Lower lobe of right lung (tissue), 2 donors: ENCODE data around the gene BCKDK. TPM values are rescaled to one million over a fixed set of nuclear protein-coding genes. Genes with fewer than 3 reads are reported as not detected.

Experiments used
- ATAC-seq, 2 donors: fragments of 200-7000 bp; cut with Tn5 transposase; one replicate each; pipeline ENCODE4 v1.9.1; 2020 to 2022; ENCODE audit warnings: mild to moderate bottlenecking in 2 of 2, moderate library complexity in 2 of 2
- DNase-seq: peaks from one replicate; pipeline ENCODE4 v3.0.0-alpha.2; 2020
- H3K27ac ChIP-seq: fragments of 200-600 bp; one replicate; pipeline ENCODE4 v1.8.0; 2022
- H3K27me3 ChIP-seq: fragments of 200-600 bp; one replicate; pipeline ENCODE4 v1.8.0; 2022; ENCODE audit warnings: low read depth
- H3K36me3 ChIP-seq: fragments of 200-600 bp; one replicate; pipeline ENCODE4 v1.8.0; 2022; ENCODE audit warnings: mild to moderate bottlenecking
- H3K4me1 ChIP-seq: fragments of 200-600 bp; one replicate; pipeline ENCODE4 v1.8.0; 2022
- H3K4me3 ChIP-seq: fragments of 200-600 bp; one replicate; pipeline ENCODE4 v1.8.0; 2022; ENCODE audit warnings: mild to moderate bottlenecking
- H3K9me3 ChIP-seq: fragments of 200-600 bp; one replicate; pipeline ENCODE4 v1.8.0; 2022
- intact Hi-C: fragments of 100-400 bp; cut with DNase I; formaldehyde crosslinking; loops from one replicate; pipeline ENCODE4 v1.11.0; 2022
- total RNA-seq: library from RNA; stranded (reverse); fragmentation: NEBNext Ultra II Directional; extraction: Animal tissue kit (Norgen Biotek cat#: 25700); gene quantifications from one replicate; pipeline ENCODE4 v1.2.1, GENCODE V29; 2021
- TF ChIP-seq, protein P1 (sequence below): fragments of 200-600 bp; IDR thresholded peaks from one replicate; pipeline ENCODE4 v1.8.0; 2022; ENCODE audit warnings: antibody characterized with exemption, mild to moderate bottlenecking
- donor health status: DM: no; HTN: yes; CAD: no; lungs with severe emphysema.

BCKDK gene
- total RNA-seq, 1 donor from 2014 or later, result 37.6 TPM

DNA sequence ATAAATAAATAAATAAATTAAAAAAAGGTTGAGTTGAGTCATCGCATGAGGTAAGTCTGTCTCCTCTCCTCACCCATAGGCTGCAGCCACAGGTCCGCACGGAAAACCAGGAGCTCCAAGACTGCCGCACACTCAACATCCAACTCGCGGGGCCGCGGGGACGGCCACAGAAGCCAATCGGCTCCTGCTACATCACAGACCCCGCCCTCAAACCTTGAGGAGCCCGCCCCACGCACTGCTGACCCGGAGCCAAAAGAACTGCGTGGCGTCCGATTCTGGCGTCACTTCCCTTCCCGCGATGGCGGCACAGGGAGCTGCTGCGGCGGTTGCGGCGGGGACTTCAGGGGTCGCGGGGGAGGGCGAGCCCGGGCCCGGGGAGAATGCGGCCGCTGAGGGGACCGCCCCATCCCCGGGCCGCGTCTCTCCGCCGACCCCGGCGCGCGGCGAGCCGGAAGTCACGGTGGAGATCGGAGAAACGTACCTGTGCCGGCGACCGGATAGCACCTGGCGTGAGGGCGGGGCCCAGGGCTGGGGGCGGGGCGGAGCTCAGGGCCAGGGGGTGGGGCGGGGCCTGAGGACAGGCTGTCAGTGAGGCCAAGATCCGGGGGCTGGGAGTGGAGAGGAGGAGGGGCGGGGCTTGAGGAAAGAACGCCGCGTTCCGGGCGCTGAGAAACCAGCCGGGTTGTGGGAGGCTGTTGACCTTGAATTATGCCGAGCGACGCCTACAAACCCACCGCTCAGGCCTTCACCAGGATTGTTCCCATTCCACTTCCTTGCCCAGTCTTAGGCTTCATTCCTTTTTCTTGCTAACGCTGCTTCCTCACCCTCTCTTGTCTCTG, 9.4 kb downstream of the BCKDK start, which contains the start of gene KAT8:
KAT8 (plus strand) TSS at position 281 of the 839 bp plus-strand sequence; CDS start at position 299, 18 bp downstream.
- Histone ChIP-seq H3K27ac (peak within 1 kb of the TSS; percentile 96), H3K9me3 (no peaks in the 10 kb centered on the region), H3K4me3 (peak within 1 kb of the TSS; percentile 55), H3K27me3 (no peaks in the 10 kb centered on the region), H3K36me3 (peaks cover 36% of the 10 kb centered on the region), H3K4me1 (peaks cover 43% of the 10 kb centered on the region)
- intact Hi-C loops, result no loop called here
- TF ChIP-seq, protein P1, sequence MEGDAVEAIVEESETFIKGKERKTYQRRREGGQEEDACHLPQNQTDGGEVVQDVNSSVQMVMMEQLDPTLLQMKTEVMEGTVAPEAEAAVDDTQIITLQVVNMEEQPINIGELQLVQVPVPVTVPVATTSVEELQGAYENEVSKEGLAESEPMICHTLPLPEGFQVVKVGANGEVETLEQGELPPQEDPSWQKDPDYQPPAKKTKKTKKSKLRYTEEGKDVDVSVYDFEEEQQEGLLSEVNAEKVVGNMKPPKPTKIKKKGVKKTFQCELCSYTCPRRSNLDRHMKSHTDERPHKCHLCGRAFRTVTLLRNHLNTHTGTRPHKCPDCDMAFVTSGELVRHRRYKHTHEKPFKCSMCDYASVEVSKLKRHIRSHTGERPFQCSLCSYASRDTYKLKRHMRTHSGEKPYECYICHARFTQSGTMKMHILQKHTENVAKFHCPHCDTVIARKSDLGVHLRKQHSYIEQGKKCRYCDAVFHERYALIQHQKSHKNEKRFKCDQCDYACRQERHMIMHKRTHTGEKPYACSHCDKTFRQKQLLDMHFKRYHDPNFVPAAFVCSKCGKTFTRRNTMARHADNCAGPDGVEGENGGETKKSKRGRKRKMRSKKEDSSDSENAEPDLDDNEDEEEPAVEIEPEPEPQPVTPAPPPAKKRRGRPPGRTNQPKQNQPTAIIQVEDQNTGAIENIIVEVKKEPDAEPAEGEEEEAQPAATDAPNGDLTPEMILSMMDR, result no peak
- peak; percentile 98 for ATAC-seq
- DNase-seq, result peak; percentile 99

DNA sequence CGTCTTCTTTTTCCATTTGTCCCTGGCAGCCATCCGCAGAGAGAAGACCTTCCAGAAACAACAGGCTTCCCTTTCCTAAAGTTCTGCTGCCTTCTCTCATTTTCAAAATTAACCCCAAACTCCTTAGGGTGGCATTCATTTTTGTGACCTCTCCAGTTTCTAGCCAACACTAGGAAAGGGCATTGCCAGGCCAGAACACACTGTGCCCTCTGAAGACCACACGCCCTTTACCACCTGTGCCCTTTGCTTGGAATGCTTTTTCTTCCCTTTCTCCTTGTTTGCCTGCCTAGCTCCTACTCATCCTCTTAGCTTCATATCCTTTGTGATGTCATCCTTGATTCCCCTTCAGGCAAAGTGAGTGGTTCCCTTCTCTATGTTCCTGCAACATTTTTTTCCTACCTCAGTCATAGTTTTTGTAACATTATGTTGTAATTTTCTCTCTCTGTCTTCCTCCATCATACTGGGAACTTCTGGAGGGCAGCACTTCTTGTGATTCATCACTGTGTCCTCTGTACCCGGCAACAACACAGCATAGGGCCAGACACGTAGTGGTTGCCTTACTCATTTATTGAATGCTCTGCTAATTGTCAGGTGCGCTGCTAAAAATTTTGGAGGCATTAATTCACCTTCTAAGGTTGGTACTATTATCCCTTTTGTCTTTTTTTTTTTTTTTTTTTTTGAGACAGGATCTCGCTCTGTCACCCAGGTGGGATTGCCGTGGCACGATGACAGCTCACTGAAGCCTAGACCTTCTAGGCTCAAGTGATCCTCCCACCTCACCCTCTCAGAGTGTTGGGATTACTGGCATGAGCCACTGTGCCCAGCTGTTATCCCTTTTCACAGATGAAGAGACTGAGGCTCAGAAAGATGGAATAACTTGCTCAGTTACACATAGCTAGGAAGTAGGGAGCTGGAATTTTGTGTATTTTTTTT, 10.3 kb downstream of the BCKDK start:
- ATAC-seq (peak; percentile 8 to 25), DNase-seq (no peak)
- intact Hi-C loops, result no loop called here
- peak overlapping the region; percentile 96 for H3K27ac ChIP-seq
- peaks cover 36% of the 10 kb centered on the region for H3K4me1 ChIP-seq
- H3K9me3 ChIP-seq, result no peaks in the 10 kb centered on the region
- peak overlapping the region; percentile 55 for H3K4me3 ChIP-seq
- no peaks in the 10 kb centered on the region for H3K27me3 ChIP-seq
- H3K36me3 ChIP-seq, result peaks cover 41% of the 10 kb centered on the region
- TF ChIP-seq, protein P1, result no peak

DNA sequence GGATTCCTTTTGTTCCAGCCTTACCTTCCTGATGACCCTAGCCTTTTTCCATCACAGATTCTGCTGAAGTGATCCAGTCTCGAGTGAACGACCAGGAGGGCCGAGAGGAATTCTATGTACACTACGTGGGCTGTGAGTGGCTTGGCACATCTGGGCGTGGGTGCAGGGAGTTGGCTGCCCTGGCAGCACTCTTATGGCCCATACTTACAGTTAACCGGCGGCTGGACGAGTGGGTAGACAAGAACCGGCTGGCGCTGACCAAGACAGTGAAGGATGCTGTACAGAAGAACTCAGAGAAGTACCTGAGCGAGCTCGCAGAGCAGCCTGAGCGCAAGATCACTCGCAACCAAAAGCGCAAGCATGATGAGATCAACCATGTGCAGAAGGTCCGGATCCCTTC, 11.9 kb downstream of the BCKDK start:
- TF ChIP-seq, protein P1, result no peak
- Histone ChIP-seq H3K4me3 (no peak overlapping the region), H3K4me1 (peaks cover 23% of the 10 kb centered on the region), H3K36me3 (peaks cover 56% of the 10 kb centered on the region), H3K27me3 (no peaks in the 10 kb centered on the region), H3K27ac (peak overlapping the region; percentile 96), H3K9me3 (no peaks in the 10 kb centered on the region)
- ATAC-seq (no peak), DNase-seq (no peak)
- intact Hi-C loops, result no loop called here

DNA sequence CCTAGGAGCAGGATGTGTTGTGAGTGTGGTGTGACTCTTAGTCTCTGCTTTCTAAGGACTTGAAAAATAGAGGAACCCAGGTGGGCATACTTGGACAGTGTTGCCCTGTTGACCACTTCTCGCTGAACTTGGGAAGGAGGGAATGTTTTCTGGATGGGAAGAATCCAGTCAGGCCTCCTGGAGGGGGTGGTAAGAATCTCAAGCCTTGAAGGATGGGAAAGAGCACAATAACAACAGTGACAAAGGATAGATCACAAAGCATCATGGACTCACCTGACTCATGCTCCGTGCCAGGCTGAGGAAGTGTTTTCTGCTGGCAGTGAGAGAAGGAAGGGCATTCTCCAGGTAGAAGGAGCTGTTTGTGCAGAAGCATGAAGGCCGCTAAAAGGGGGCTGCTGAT, 17.7 kb downstream of the BCKDK start:
- intact Hi-C loops, result no loop called here
- Histone ChIP-seq H3K27me3 (no peaks in the 10 kb centered on the region), H3K27ac (peak overlapping the region; percentile 96), H3K4me3 (no peak overlapping the region), H3K9me3 (no peaks in the 10 kb centered on the region), H3K36me3 (peaks cover 77% of the 10 kb centered on the region), H3K4me1 (peaks cover 46% of the 10 kb centered on the region)
- ATAC-seq (no peak), DNase-seq (no peak)
- TF ChIP-seq, protein P1, result no peak

DNA sequence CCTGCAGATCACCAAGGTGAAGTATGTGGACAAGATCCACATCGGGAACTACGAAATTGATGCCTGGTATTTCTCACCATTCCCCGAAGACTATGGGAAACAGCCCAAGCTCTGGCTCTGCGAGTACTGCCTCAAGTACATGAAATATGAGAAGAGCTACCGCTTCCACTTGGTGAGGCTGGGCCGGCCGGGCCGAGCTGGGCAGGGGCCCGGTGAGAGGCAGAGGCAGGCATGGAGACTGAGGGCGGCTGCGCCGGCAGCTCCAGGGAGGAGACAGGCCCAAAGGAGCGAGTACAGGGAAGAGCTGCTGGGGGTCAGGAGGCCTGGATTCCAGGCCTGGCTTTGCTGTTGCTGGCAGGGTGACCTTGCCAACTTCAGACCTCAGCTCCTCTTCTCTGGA, 19.0 kb downstream of the BCKDK start:
- TF ChIP-seq, protein P1, result no peak
- Histone ChIP-seq H3K27me3 (no peaks in the 10 kb centered on the region), H3K4me3 (no peak overlapping the region), H3K4me1 (peaks cover 59% of the 10 kb centered on the region), H3K36me3 (peaks cover 79% of the 10 kb centered on the region), H3K9me3 (no peaks in the 10 kb centered on the region), H3K27ac (peak overlapping the region; percentile 96)
- ATAC-seq (peak; percentile 20 to 37), DNase-seq (no peak)
- intact Hi-C loops, result no loop called here
